ENCODE results near the gene MYO5B.
"Not testable (repeated sequence)": the region's sequence is repeated elsewhere in the genome, so short reads cannot be mapped to it uniquely, and the experiment has no call there.

MYO5B gene

GRCh38 chr18:49915352-49915751 lies 279.6 kb downstream of the MYO5B start:
- no peak for DNase-seq (ENCODE audit: low spot score)

GRCh38 chr18:49913221-49913620 lies 281.7 kb downstream of the MYO5B start:
- no peak for DNase-seq (ENCODE audit: low spot score)

GRCh38 chr18:49911427-49911826 lies 283.5 kb downstream of the MYO5B start:
- no peak for DNase-seq (ENCODE audit: low spot score)

GRCh38 chr18:49910986-49911385 lies 284.0 kb downstream of the MYO5B start:
- DNase-seq (ENCODE audit: low spot score), result no peak

GRCh38 chr18:49910019-49910418 lies 284.9 kb downstream of the MYO5B start:
- no peak for DNase-seq (ENCODE audit: low spot score)

GRCh38 chr18:49907346-49907929 lies 287.5 kb downstream of the MYO5B start:
- no peak for DNase-seq (ENCODE audit: low spot score)

GRCh38 chr18:49905771-49906170 lies 289.2 kb downstream of the MYO5B start:
- DNase-seq (ENCODE audit: low spot score), result no peak

- DNase-seq (ENCODE audit: low spot score), result no peak
These were observed 289.9 kb downstream of the MYO5B start for GRCh38 chr18:49904871-49905555.

GRCh38 chr18:49901862-49902340 lies 293.0 kb downstream of the MYO5B start:
- no peak for DNase-seq (ENCODE audit: low spot score)

- no peak for DNase-seq (ENCODE audit: low spot score)
These were observed 295.2 kb downstream of the MYO5B start for GRCh38 chr18:49899657-49900330.

GRCh38 chr18:49898421-49898820 lies 296.5 kb downstream of the MYO5B start:
- DNase-seq (ENCODE audit: low spot score), result peak; percentile 52

- DNase-seq (ENCODE audit: low spot score), result no peak
These were observed 300.3 kb downstream of the MYO5B start for GRCh38 chr18:49894517-49895226.

- DNase-seq (ENCODE audit: low spot score), result no peak
These were observed 301.9 kb downstream of the MYO5B start for GRCh38 chr18:49893036-49893435.

GRCh38 chr18:49892148-49892924 lies 302.6 kb downstream of the MYO5B start:
- DNase-seq (ENCODE audit: low spot score), result no peak

- DNase-seq (ENCODE audit: low spot score), result no peak
These were observed 304.9 kb downstream of the MYO5B start for GRCh38 chr18:49890041-49890440.

- not testable (repeated sequence) for DNase-seq (ENCODE audit: low spot score)
These were observed 305.4 kb downstream of the MYO5B start for GRCh38 chr18:49889552-49889951.

- DNase-seq (ENCODE audit: low spot score), result no peak
These were observed 307.8 kb downstream of the MYO5B start for GRCh38 chr18:49886891-49887764.

- DNase-seq (ENCODE audit: low spot score), result no peak
These were observed 310.0 kb downstream of the MYO5B start for GRCh38 chr18:49884959-49885358.

GRCh38 chr18:49884465-49884864 lies 310.5 kb downstream of the MYO5B start:
- no peak for DNase-seq (ENCODE audit: low spot score)

GRCh38 chr18:49880661-49881060 lies 314.3 kb downstream of the MYO5B start:
- no peak for DNase-seq (ENCODE audit: low spot score)

- DNase-seq (ENCODE audit: low spot score), result no peak
These were observed 315.7 kb downstream of the MYO5B start for GRCh38 chr18:49879271-49879580.
